Measurements from ENCODE around the gene MPZL1. TPM values are rescaled to one million over a fixed set of nuclear protein-coding genes. Genes with fewer than 3 reads are reported as not detected.

Gene MPZL1
- total RNA-seq, 1 donor from 2014 or later = 99.4 TPM

- no peak for DNase-seq (ENCODE audit: low spot score)
Measured at GRCh38 chr1:167750641-167751040, 28.9 kb downstream of the MPZL1 start.

GRCh38 chr1:167751676-167752075, 29.9 kb downstream of the MPZL1 start:
- no peak for DNase-seq (ENCODE audit: low spot score)

GRCh38 chr1:167752219-167752985, 30.6 kb downstream of the MPZL1 start:
- DNase-seq (ENCODE audit: low spot score) = no peak

- DNase-seq (ENCODE audit: low spot score) = no peak
Measured at GRCh38 chr1:167755654-167756053, 33.9 kb downstream of the MPZL1 start.

GRCh38 chr1:167756730-167757405, 35.1 kb downstream of the MPZL1 start:
- no peak for DNase-seq (ENCODE audit: low spot score)

- no peak for DNase-seq (ENCODE audit: low spot score)
Measured at GRCh38 chr1:167757433-167758309, 35.9 kb downstream of the MPZL1 start.

GRCh38 chr1:167761400-167761799, 39.6 kb downstream of the MPZL1 start:
- DNase-seq (ENCODE audit: low spot score) = no peak

- no peak for DNase-seq (ENCODE audit: low spot score)
Measured at GRCh38 chr1:167762061-167762746, 40.4 kb downstream of the MPZL1 start.

- DNase-seq (ENCODE audit: low spot score) = no peak
Measured at GRCh38 chr1:167763525-167764220, 41.9 kb downstream of the MPZL1 start.

GRCh38 chr1:167764458-167765330, 42.9 kb downstream of the MPZL1 start:
- DNase-seq (ENCODE audit: low spot score) = no peak

- DNase-seq (ENCODE audit: low spot score) = no peak
Measured at GRCh38 chr1:167765496-167765895, 43.7 kb downstream of the MPZL1 start.

- DNase-seq (ENCODE audit: low spot score) = no peak
Measured at GRCh38 chr1:167766538-167766937, 44.8 kb downstream of the MPZL1 start.

- no peak for DNase-seq (ENCODE audit: low spot score)
Measured at GRCh38 chr1:167767761-167768160, 46.0 kb downstream of the MPZL1 start.

- DNase-seq (ENCODE audit: low spot score) = no peak
Measured at GRCh38 chr1:167770127-167770526, 48.3 kb downstream of the MPZL1 start.

- no peak for DNase-seq (ENCODE audit: low spot score)
Measured at GRCh38 chr1:167772436-167772835, 50.7 kb downstream of the MPZL1 start.

- DNase-seq (ENCODE audit: low spot score) = no peak
Measured at GRCh38 chr1:167773516-167773915, 51.7 kb downstream of the MPZL1 start.

- DNase-seq (ENCODE audit: low spot score) = no peak
Measured at GRCh38 chr1:167774710-167775109, 52.9 kb downstream of the MPZL1 start.

- DNase-seq (ENCODE audit: low spot score) = no peak
Measured at GRCh38 chr1:167775178-167775577, 53.4 kb downstream of the MPZL1 start.

- no peak for DNase-seq (ENCODE audit: low spot score)
Measured at GRCh38 chr1:167776151-167776550, 54.4 kb downstream of the MPZL1 start.

- no peak for DNase-seq (ENCODE audit: low spot score)
Measured at GRCh38 chr1:167776616-167777268, 55.0 kb downstream of the MPZL1 start.
